ENCODE measurements around the gene NCKAP5. TPM values are rescaled to one million over a fixed set of nuclear protein-coding genes. Genes with fewer than 3 reads are reported as not detected.

NCKAP5 gene
- total RNA-seq, 3 donors from 2014 or later = 1.9 to 6.3 (median 2.3) TPM

- no peak for DNase-seq
- TF ChIP-seq, protein P1, sequence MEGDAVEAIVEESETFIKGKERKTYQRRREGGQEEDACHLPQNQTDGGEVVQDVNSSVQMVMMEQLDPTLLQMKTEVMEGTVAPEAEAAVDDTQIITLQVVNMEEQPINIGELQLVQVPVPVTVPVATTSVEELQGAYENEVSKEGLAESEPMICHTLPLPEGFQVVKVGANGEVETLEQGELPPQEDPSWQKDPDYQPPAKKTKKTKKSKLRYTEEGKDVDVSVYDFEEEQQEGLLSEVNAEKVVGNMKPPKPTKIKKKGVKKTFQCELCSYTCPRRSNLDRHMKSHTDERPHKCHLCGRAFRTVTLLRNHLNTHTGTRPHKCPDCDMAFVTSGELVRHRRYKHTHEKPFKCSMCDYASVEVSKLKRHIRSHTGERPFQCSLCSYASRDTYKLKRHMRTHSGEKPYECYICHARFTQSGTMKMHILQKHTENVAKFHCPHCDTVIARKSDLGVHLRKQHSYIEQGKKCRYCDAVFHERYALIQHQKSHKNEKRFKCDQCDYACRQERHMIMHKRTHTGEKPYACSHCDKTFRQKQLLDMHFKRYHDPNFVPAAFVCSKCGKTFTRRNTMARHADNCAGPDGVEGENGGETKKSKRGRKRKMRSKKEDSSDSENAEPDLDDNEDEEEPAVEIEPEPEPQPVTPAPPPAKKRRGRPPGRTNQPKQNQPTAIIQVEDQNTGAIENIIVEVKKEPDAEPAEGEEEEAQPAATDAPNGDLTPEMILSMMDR (IDR thresholded peaks at IDR 0.05) = no peak
- Histone ChIP-seq H3K36me3 (ENCODE audit: low read depth) (no peaks in the 10 kb centered on the region), H3K9me3 (no peaks in the 10 kb centered on the region), H3K4me1 (ENCODE audit: low read depth) (no peaks in the 10 kb centered on the region), H3K4me3 (no peak overlapping the region)
- ATAC-seq = no peak
- intact Hi-C loops (cut with DNase I, micrococcal nuclease) = no loop called here
These were observed 905.5 kb downstream of the NCKAP5 start for GRCh38 chr2:132662732-132663131.

DNA sequence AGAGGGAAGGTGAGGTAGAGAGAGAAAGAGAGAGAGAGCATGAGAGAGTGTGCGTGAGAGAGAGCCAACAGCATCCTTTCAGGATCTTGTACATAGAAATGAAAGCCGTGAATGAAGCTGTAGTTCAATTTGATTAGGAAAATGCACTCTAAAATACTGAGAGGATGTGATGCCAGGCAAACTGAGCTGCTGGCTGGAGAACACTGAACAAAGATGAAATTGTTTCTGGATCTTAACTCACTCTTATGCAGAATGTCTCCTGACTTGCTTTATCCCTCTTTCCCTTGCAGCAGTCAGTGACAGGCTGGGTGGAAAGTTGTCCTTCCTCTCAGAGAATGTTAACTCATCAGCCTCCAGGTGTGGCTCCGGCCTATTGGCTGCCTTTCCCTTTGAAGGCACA, 908.9 kb downstream of the NCKAP5 start:
- no peaks in the 10 kb centered on the region for H3K36me3 ChIP-seq (ENCODE audit: low read depth)
- ATAC-seq (no peak), DNase-seq (no peak)
- intact Hi-C loops (cut with DNase I, micrococcal nuclease) = no loop called here
- H3K9me3 ChIP-seq = no peaks in the 10 kb centered on the region
- H3K4me1 ChIP-seq (ENCODE audit: low read depth) = no peaks in the 10 kb centered on the region
- TF ChIP-seq, protein P1 (IDR thresholded peaks at IDR 0.05) = no peak
- H3K4me3 ChIP-seq = no peak overlapping the region

GRCh38 chr2:132656266-132656975, 911.8 kb downstream of the NCKAP5 start:
- no peak overlapping the region for H3K4me3 ChIP-seq
- TF ChIP-seq, protein P1 (IDR thresholded peaks at IDR 0.05) = no peak
- H3K36me3 ChIP-seq (ENCODE audit: low read depth) = no peaks in the 10 kb centered on the region
- DNase-seq = no peak
- H3K9me3 ChIP-seq = no peaks in the 10 kb centered on the region
- intact Hi-C loops (cut with DNase I, micrococcal nuclease) = no loop called here
- no peaks in the 10 kb centered on the region for H3K4me1 ChIP-seq (ENCODE audit: low read depth)
- ATAC-seq = no peak

GRCh38 chr2:132654968-132655367, 913.3 kb downstream of the NCKAP5 start:
- intact Hi-C loops (cut with DNase I, micrococcal nuclease) = no loop called here

GRCh38 chr2:132654335-132654734, 913.9 kb downstream of the NCKAP5 start:
- Histone ChIP-seq H3K4me3 (no peak overlapping the region), H3K9me3 (no peaks in the 10 kb centered on the region), H3K4me1 (ENCODE audit: low read depth) (no peaks in the 10 kb centered on the region), H3K36me3 (ENCODE audit: low read depth) (no peaks in the 10 kb centered on the region)
- intact Hi-C loops (cut with DNase I, micrococcal nuclease) = no loop called here
- DNase-seq (no peak), ATAC-seq (no peak)
- TF ChIP-seq, protein P1 (IDR thresholded peaks at IDR 0.05) = no peak

More at GRCh38 chr2:132654968-132655367, 913.3 kb downstream of the NCKAP5 start:
- no peak for ATAC-seq
- Histone ChIP-seq H3K9me3 (no peaks in the 10 kb centered on the region), H3K36me3 (ENCODE audit: low read depth) (no peaks in the 10 kb centered on the region), H3K4me3 (no peak overlapping the region), H3K4me1 (ENCODE audit: low read depth) (no peaks in the 10 kb centered on the region)
- DNase-seq = no peak
- TF ChIP-seq, protein P1 (IDR thresholded peaks at IDR 0.05) = no peak
